ENCODE data around the gene PAOX.
"Not testable (repeated sequence)": the region's sequence is repeated elsewhere in the genome, so short reads cannot be mapped to it uniquely, and the experiment has no call there.

Gene PAOX

DNA sequence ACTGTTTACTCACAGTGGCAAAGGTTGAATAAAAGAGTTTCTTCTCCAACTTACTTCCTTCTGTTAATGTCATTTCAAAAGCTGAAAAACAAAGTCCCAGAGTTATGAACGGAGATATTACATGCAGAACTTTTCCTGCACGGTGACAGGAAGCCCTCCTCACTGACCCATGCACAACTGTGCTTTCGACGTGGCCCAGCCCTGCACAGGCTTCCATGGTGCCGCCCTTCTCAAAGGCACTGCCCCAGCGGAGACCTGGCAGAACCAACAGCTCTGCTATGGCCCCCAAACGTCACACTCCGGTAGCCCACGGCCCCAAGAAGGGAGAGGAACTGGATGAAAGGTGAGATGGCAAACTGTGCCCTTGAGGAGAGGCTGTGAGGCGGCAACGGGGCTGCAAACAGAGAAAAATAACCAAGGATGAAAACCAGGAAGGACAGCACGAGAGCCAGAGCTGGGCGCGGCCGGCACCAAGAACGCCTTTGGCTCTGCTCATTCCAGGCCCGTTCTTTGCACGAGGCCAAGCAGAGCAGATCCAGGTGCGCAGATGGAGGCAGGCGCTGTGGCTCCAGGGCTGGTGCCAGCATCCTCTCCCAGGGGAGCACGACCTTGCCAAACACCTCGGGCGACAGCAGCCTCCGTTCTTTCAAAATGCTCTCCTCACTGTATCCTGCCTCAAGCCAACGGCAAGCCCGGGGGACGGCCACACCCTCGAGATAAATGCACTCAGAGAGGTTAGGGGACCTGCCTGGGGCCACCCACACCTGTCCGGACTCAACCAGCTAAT is 14.2 kb upstream of the PAOX start:
- DNase-seq (ENCODE audit: low spot score), result no peak

DNA sequence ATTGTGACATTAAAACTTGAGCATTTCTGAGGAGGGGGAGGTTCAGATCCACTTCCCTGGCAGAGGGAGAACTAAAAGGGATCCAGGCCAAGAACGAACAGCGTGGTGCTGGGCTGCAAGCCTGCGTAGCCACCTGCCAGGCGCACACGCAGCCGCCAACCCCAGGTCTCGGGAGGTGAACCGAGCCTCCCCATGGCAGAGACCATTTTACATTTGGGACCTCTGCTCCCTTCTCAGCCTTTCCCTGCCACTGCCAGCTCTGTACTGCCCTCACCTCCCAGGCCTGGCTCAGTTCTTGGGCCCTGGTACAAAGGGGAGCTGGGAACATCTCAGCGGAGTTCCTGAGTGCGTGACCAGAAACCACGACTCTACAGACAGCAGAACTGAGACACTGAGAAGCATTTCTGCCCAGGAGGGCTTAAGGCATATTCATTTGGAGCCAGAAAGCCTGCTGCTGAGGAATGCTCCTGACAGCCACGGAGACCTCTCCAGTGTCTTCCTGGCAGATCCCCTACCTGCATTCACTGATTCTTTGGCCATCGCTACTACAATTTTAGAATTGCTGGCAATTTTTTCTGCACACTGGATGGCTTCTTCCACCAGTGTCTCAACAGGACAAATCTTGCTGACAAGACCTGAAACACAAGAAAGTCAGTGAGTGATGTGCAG is 13.5 kb upstream of the PAOX start:
- no peak for DNase-seq (ENCODE audit: low spot score)

DNA sequence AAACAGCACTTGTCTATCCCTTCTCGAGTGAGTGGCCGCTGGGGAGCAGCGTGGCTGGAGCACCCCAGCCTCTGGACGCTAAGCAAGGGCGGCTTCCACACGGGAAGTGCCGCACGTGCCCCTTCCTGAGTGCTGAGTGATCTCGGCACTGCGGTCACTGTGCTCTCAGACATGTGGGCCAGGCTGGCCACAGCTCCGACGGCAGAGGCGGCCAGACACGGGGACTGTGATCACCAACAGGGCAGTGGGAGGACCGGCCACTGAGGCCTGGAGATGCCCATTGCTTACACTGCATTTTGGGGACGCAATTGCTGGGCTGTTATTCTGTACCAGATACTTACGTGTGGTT is 13.0 kb upstream of the PAOX start:
- DNase-seq (ENCODE audit: low spot score), result no peak

DNA sequence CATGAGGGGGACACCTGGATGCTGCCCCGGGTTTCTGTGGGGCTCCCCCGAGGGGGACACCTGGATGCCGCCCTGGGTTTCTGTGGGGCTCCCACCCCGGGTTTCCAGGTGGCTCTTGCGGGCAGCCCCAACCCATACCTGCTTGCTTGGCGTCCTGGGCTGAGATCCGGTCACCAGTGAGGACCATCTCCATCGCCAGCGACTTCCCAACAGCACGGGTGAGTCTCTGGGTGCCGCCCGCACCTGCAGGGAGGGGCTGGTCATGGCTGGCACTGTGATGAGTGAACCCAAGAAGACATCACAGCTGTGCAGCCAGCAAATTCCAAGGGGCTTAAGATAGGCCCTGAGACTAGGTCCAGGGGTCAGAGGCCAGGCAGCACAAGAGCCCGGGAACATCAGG is 12.3 kb upstream of the PAOX start:
- DNase-seq (ENCODE audit: low spot score), result no peak

DNA sequence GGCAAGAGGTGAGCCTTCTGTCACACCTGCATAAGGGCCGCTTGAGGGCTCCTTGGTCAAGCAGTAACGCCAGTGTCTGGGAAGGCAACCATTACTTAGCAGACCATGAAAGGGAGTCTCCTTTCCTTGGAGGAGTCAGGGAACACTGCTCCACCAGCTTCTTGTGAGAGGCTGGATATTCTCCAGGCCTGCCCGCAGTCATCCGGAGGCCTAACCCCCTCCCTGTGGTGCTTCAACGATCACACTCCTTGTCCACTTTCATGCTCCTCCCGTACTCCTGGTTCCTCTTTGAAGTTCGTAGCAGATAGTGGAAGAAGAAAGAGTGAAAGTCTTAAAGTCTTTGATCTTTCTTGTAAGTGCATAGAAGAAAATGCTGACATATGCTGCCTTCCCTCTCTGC is 11.6 kb upstream of the PAOX start:
- DNase-seq (ENCODE audit: low spot score), result not testable (repeated sequence)

DNA sequence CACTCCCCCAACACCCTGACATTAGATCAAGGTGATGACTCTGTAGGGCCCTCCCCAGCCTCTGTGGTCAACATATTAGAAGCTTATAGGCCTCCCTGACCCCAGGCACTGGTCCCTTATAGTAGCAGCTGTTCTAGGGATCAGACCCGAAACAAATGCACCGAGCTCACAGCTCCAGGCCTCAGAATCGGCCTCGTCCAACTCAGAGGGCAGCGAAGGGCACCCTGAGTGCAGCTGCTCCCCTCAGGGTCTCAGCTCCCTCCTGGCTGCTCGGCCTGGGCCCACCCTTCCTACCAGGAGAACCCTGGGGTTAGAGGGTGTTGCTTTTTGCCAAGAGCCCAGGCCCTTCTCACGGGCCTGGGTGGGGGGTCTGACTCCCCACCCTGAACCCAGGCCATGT is 10.9 kb upstream of the PAOX start:
- no peak for DNase-seq (ENCODE audit: low spot score)

DNA sequence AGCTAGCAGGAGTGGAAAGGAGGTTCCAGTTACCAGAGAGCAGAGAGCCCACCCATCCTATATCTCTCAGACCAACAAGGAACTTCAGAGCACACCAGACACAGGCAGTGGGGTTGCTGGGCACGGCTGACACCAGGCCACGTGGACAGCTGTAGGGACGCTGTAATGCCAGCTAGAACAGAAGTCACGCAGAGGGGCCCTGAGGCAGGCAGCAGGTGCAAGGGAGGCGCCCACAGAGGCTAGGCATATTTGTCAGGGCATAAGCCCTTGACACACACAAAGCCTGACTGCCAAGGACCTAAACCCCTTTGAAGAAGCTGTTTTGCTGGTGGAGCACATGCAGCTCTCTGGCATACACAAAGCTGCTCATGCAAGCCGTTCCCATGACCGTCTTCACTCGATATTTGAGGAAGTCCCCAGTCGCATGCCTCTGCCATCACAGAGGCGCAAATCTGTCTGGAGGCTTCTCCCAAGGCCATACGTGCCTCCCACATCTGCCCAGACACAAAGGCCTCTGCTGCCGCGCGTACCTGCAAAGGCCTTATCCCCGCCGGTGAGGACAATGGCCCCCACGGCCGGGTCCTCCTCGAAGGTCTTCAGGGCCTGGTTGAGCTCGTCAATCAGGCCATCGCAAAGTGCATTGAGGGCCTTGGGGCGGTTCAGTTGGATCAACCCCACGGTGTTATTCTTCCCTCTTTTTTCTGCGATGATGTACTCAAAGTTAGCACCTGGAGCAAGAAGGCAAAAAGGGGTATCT is 8.9 kb upstream of the PAOX start:
- no peak for DNase-seq (ENCODE audit: low spot score)

DNA sequence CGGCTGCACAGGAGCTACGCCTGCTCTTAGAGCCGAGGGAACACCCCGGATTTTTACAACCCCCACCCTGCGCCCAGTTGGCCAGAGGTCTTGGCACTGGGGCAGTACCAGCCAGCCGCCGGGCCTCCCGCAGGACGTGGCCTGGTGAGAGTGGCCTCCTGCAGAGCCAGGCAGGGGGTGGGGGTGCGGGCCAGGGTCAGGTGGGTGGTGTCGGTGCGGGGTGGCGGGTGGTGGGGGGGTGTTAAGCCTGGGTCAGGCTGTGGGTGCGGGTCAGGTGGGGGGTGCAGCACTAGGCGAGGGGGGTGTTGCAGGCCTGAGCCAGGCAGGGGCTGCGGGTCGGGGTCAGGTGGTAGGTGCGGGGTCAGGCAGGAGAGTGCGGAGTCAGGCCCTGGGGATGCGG is 6.6 kb upstream of the PAOX start:
- DNase-seq (ENCODE audit: low spot score), result no peak

DNA sequence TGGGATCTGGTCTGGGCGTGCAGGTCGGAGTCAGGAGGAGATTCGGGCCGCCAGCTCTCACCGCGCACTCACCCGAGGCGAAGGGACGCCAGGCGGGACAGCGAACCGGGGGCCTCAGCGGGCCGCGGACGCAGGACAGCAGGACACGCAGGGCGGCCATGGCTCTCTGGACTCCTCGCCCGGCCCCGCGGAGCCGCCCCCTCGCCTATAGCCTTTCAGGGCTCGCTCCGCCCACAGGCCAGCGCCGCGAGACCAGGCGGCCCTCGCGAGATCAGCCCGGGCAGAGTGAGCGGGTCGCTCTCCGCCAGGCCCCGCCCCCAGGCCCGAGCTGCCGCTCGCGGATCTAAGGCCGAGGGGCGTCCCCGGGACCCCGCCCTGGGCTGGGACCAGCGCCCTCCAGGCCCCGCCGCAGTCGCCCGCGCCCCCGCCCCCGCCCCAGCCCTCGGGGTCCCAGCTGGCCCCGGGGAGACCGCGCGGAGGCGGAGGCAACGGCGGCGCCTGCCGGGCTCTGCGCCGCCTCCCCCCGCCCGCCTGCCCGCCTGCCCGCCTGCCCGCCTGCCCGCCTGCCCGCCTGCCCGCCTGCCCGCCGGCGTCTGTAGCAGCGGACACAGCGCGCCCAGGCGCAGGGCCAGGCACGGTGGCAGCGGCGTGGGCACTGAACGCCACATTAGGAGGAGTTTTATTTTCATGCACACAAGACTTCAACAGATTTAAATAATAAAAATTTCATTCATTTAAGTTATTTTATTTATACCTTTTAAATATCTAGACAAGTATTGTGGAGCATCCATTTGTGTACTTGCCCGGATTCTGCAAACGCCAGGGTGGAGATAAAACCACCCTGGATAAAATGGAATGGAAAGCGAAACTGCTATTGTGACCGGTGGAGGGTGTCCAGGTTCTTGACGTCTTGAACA is 5.6 kb upstream of the PAOX start, which contains the start of gene ECHS1:
TSS of gene ECHS1 (minus strand) at position 181 of the 917 bp plus-strand sequence. CDS start at position 160, 21 bp downstream.
- peak; percentile 98 for DNase-seq (ENCODE audit: low spot score)

DNA sequence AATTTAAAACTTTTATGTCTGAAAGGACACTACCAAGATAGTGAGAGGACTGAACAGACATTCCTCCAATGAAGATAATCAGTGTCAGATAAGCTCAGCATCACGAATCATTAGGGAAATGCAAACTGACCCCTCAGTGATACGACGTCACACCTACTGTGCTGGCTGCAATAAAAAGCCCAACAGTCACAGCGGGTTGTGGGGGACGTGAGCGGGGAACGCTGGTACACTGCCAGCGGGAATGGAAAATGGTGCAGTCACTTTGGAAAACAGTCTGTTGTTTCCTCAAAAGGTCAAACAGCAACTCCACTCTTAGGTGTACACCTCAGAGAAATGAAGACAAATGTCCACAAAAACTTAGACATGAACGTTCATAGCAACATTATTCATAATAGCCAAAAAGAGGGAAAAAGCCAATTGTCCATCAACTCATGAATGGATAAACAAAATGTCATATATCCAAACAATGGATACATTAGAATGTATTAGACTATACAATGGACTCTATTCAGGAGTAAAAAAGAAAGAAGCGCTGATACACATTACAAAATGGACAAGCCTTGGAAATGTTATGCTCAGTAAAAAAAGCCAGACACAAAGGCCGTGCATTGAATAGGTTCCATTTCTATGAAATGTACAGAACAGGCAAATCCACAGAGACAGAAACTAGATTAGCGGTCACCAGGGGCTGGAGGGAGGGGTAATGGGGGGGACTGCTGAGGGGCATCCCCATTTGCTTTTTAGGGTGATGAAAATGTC is 3.5 kb upstream of the PAOX start:
- DNase-seq (ENCODE audit: low spot score), result no peak

DNA sequence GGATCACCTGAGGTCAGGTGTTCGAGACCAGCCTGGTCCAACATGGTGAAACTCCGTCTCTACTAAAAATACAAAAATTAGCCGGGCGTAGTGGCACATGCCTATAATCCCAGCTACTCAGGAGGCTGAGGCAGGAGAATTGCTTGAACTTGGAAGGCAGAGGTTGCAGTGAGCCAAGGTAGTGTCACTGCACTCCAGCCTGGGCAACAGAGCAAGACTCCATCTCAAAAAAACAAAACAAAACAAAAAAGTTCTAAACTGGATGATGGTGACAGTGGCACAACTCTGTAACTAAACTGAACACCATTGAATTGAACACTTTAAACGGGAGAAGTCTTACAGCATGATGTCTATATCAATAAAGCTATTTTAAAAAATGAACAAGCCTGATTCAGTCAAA is 2.9 kb upstream of the PAOX start:
- not testable (repeated sequence) for DNase-seq (ENCODE audit: low spot score)

DNA sequence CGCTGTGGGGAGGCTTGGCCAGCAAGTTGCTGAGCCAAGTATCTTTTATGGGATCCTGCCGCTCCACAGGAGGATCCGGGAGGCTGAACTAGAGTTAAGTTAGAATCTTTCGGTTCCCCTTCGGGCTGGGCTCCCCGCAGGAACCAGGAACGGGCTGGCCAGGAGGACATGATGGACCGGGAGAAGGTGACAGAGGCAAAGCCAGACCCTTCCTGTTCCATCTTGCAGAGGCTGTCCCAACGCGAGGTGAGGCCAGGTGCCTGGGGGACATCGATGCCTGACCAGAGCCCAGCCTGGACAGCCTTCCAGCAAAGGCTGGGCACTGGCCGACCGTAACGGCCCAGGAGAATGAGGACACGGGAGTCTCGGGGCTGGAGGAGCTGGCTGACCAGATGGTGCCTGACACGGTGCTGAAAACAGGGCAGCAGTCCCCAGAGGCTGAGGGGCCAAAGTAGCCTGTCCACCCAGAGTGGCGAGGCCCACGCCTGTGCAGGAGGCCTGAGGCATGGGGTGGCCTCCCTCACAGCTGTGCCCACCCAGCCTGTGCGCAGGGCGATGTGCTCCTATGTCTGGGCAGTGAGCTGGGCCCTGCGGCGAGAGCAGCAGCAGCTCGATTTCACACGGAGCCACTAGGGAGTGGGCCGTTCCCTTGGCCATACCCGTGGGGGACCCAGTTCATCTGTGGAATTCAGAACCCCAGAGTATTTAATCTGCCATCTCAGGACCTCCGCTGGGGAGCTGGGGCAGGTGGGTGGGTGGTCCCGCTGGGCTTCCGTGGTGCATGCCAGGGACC is 1.8 kb upstream of the PAOX start:
- DNase-seq (ENCODE audit: low spot score), result no peak

DNA sequence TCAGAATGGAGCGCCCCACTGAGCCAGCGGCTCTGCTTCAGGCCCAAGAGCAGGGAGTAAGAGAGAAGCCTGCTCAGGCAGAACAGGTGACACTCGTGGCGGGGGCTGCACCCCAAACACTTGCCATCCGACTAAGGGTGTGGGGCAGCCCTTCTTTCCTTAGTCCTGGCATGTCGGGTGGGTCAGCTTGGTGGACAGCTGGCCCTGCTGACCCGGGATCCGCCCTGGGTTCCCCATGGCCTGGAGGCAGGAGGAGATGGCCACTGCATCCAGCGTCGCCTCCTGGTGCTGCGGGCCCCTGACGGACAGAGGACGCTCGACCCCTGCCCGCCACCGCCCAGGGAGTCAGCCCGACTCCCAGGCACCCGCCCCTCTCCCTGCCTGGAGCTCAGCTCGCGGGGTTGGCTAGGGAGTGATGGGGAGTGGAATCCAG is 1.2 kb upstream of the PAOX start:
- peak; percentile 74 for DNase-seq (ENCODE audit: low spot score)

DNA sequence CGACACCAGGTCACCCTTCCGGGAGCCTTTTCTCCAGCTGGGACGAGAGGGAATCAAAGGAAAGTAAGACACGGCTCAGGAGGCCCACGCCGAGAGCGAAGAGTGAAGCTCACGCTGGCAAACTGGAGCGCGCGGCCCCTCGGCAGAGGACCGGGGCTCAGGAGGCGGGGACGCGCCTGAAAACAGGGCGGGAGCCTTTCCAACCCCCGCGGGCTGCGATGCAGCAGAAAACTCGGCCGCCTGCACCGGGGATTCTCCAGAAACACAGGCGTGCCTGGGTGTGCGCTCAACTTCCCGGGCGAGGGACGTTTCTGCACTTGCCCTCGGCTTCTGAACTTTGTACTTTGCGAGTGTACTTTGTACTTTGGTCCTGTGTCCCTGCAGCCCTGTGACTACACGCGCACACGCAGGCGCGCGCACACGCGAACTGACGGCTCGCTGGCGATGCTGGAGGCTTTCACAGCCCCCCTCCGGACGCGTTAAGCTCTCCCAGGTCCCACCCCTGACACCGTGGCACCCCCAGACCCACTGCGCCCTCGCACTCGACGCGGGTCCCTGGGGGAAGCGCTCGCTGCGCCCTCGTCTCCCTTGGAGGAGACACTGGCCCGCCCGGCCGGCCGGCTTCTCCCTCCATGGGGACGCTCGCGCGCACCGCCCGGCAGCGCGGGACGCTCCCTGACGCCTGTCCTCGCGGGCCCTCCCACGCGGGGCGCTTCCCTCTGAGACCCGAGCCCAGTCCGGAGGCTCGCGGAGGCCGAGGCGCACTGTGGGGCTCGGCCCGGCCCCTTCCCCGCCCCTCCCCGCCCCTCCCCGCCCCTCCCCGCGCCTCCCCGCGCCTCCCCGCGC is 588 bp upstream of the PAOX start:
- DNase-seq (ENCODE audit: low spot score), result peak; percentile 85

DNA sequence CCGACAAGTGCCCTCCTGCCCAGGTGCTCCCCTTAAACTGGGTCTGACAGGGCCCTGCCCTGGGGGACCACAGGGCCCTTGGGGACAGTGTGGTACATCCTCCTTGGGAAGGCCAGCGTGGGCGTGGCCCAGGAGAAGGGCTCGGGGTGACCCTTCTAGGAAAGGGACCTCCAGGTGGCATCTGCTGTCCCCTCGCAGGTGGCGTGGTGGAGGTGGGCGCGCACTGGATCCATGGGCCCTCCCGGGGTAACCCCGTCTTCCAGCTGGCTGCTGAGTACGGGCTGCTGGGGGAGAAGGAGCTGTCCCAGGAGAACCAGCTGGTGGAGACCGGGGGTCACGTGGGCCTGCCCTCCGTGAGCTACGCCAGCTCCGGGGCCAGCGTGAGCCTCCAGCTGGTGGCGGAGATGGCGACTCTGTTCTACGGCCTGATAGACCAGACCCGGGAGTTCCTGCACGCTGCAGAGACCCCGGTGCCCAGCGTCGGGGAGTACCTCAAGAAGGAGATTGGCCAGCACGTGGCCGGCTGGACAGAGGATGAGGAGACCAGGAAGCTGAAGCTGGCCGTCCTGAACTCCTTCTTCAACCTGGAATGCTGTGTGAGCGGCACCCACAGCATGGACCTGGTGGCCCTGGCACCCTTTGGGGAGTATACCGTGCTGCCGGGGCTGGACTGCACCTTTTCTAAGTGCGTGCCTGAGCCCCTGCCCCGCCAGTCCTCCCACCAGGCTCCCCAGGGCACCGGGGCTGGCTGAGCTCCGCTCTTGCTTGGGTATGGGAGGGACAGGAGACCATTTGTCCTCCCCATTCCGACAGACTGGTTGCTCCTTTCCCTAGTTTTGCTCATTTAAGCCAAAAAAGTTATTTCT is 972 bp downstream of the PAOX start:
- no peak for DNase-seq (ENCODE audit: low spot score)

DNA sequence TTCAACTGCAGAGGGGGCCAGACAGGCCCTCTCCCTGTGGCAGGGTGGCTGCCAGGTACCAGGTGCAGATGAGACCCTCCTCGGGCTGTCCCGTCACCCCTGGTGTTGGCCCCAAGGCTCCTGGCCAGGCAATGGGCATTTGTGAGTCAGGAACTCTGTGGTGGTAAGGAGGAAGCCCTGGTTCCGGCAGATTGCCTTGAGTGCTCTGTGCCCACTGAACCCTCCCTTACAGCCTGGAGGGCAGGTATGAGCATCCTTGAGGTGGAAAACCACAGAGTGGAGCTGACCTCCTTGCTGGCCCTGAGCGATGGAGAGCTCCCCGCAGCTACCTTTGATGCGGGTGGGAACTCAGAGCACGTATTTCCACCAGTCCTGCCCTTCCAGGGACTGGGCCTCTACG is 2.0 kb downstream of the PAOX start:
- DNase-seq (ENCODE audit: low spot score), result no peak

DNA sequence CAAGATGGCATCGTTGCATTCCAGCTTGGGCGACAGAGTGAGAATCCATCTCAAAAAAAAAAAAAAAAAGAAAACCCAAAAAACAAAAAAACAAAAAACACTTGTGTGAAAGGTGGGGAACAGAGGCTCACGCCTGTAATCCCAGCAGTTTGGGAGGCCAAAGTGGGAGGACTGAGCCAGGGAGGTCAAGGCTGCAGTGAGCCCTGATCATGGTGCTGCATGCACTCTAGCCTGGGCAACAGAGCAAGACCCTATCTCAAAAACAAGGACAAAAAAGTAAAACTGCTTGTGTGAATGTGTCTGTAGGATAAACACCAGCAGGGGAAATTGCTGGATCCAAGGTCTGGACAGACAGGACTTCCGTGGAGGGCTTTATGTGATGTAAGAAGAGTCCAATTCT is 4.5 kb downstream of the PAOX start:
- no peak for DNase-seq (ENCODE audit: low spot score)

DNA sequence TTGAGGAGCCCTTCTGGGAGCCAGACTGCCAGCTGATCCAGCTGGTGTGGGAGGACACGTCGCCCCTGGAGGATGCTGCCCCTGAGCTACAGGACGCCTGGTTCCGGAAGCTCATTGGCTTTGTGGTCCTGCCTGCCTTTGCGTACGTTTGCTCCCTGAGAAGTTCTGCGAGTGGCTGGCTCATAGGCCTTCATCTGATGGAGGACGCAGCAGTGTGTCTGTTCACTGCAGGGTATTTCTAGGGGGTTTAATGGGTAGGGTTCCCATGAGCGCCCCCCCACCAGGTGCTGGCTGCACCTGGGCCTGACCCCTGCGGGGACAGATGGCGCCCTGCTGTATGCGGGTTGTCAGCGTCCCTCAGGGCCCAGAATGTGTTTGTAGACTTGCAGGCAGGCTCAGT is 5.0 kb downstream of the PAOX start:
- DNase-seq (ENCODE audit: low spot score), result no peak
